ENCODE data around the gene CCNYL1. TPM values are rescaled to one million over a fixed set of nuclear protein-coding genes. Genes with fewer than 3 reads are reported as not detected.

The CCNYL1 gene
- 5.0 and 7.6 TPM in 2 replicates for total RNA-seq (2014; rRNA removed; shearing (Covaris generic))

GRCh38 chr2:207710814-207711740, at the start of gene CCNYL1:
CCNYL1 (plus strand) TSS chr2:207711640; CDS start chr2:207711897, 257 bp downstream.

Small RNA genes lying within 50 kb of the gene (small RNA-seq; reads per million reads assigned to genes)
- not detected for gene RF00019
- gene RNU6-664P: not detected

Other genes starting within 250 kb of the CCNYL1 start
- gene CREB1, start 181.7 kb upstream of the CCNYL1 start, total RNA-seq (2014; rRNA removed; shearing (Covaris generic)): 22.1 and 25.5 TPM in 2 replicates
- gene METTL21A, start 86.2 kb upstream of the CCNYL1 start, total RNA-seq (2014; rRNA removed; shearing (Covaris generic)): 13.5 and 16.7 TPM in 2 replicates
- gene FZD5, start 58.3 kb downstream of the CCNYL1 start, total RNA-seq (2014; rRNA removed; shearing (Covaris generic)): 2.5 and 3.2 TPM in 2 replicates

Data from A375 (cell line).